HG03521 (cell line): ENCODE measurements around the gene SPRED3.
"Not testable (repeated sequence)": the region's sequence is repeated elsewhere in the genome, so short reads cannot be mapped to it uniquely, and the experiment has no call there.

Experiments used
- ATAC-seq: cut with Tn5 transposase; IDR thresholded peaks from one replicate; pipeline ENCODE4 v1.9.1; 2021; ENCODE audit warnings: mild to moderate bottlenecking, moderate library complexity; ENCODE audit not compliant: unreplicated experiment

Gene SPRED3

GRCh38 chr19:38412961-38413360, 24.5 kb downstream of the SPRED3 start:
- no peak for ATAC-seq

GRCh38 chr19:38413416-38413815, 24.9 kb downstream of the SPRED3 start:
- no peak for ATAC-seq

- no peak for ATAC-seq
Measured at GRCh38 chr19:38417146-38417543, 28.6 kb downstream of the SPRED3 start.

- ATAC-seq, result no peak
Measured at GRCh38 chr19:38417544-38418506, 29.3 kb downstream of the SPRED3 start.

- no peak for ATAC-seq
Measured at GRCh38 chr19:38420935-38421334, 32.4 kb downstream of the SPRED3 start.

- no peak for ATAC-seq
Measured at GRCh38 chr19:38421856-38422255, 33.4 kb downstream of the SPRED3 start.

GRCh38 chr19:38422438-38422837, 33.9 kb downstream of the SPRED3 start:
- no peak for ATAC-seq

GRCh38 chr19:38424272-38424671, 35.8 kb downstream of the SPRED3 start:
- no peak for ATAC-seq

GRCh38 chr19:38425222-38425809, 36.8 kb downstream of the SPRED3 start:
- no peak for ATAC-seq

- ATAC-seq, result no peak
Measured at GRCh38 chr19:38425810-38426466, 37.4 kb downstream of the SPRED3 start, which contains the start of gene RASGRP4. Gene RASGRP4 (minus strand): TSS chr19:38426219. CDS start chr19:38426091, 128 bp downstream.

GRCh38 chr19:38427035-38427677, 38.7 kb downstream of the SPRED3 start:
- not testable (repeated sequence) for ATAC-seq

GRCh38 chr19:38429055-38429810, 40.7 kb downstream of the SPRED3 start:
- ATAC-seq, result no peak

- ATAC-seq, result no peak
Measured at GRCh38 chr19:38429811-38430156, 41.3 kb downstream of the SPRED3 start.

- no peak for ATAC-seq
Measured at GRCh38 chr19:38430931-38431330, 42.4 kb downstream of the SPRED3 start.

- no peak for ATAC-seq
Measured at GRCh38 chr19:38433268-38433733, 44.8 kb downstream of the SPRED3 start, which contains the start of gene RYR1. Gene RYR1 (plus strand): TSS chr19:38433691. CDS start chr19:38433830, 139 bp downstream.

GRCh38 chr19:38434549-38435051, 46.1 kb downstream of the SPRED3 start:
- ATAC-seq, result no peak

GRCh38 chr19:38437295-38437694, 48.8 kb downstream of the SPRED3 start:
- no peak for ATAC-seq

- no peak for ATAC-seq
Measured at GRCh38 chr19:38437917-38438316, 49.4 kb downstream of the SPRED3 start.

- ATAC-seq, result no peak
Measured at GRCh38 chr19:38440592-38440991, 52.1 kb downstream of the SPRED3 start.
